H1 (cell line): ENCODE results near the gene CSF3R. TPM values are rescaled to one million over a fixed set of nuclear protein-coding genes. Genes with fewer than 3 reads are reported as not detected.

ENCODE experiments used
- CTCF ChIA-PET: fragments of 300-600 bp; sonication (Branson Sonifier 250); formaldehyde crosslinking; loops from one replicate; lab custom pipeline; 2021; ENCODE audit not compliant: partially characterized antibody; lab: Charles Lee
- POLR2A ChIA-PET: fragments of 300-600 bp; sonication (Branson Sonifier 250); formaldehyde crosslinking; loops from one replicate; lab custom pipeline; 2021; ENCODE audit warnings: inconsistent platforms; ENCODE audit not compliant: partially characterized antibody; lab: Charles Lee
- DNase-seq, 2 experiments: peaks; one replicate each; pipeline versions ENCODE4 v3.0.0 to v3.0.0-alpha.2; 2010 to 2022; ENCODE audit warnings: low spot score in 2 of 2, low read depth in 1 of 2, mixed read lengths in 1 of 2
- FAIRE-seq: peaks from 2 replicates; lab custom pipeline; 2011; peaks lifted over from hg19 to GRCh38; lab: Jason Lieb, UNC
- H2AFZ ChIP-seq: 2 replicates; pipeline ENCODE4 v1.8.1; 2012; ENCODE audit warnings: low read length, inconsistent platforms
- H2AK5ac ChIP-seq: 2 replicates; pipeline ENCODE4 v1.6.1; 2013; ENCODE audit warnings: low read depth, low read length
- H2BK120ac ChIP-seq: replicated peaks from 2 replicates; pipeline ENCODE3; 2013; ENCODE audit warnings: low read depth, low read length, inconsistent platforms
- H2BK12ac ChIP-seq: 2 replicates; pipeline ENCODE4 v1.6.1; 2013; ENCODE audit warnings: low read depth, low read length
- H2BK15ac ChIP-seq: 2 replicates; pipeline ENCODE4 v1.6.1; 2013; ENCODE audit warnings: low read length
- H2BK20ac ChIP-seq: 2 replicates; pipeline ENCODE4 v1.6.1; 2013; ENCODE audit warnings: low read length
- H2BK5ac ChIP-seq: 2 replicates; pipeline ENCODE4 v1.6.1; 2013; ENCODE audit warnings: low read depth, low read length
- H3K14ac ChIP-seq: 2 replicates; pipeline ENCODE4 v1.6.1; 2013; ENCODE audit warnings: inconsistent platforms; ENCODE audit not compliant: insufficient read length
- H3K18ac ChIP-seq: 2 replicates; pipeline ENCODE4 v1.6.1; 2013; ENCODE audit warnings: low read length; ENCODE audit errors: extremely low read depth
- H3K23ac ChIP-seq: 2 replicates; pipeline ENCODE4 v1.6.1; 2013; ENCODE audit warnings: inconsistent platforms; ENCODE audit not compliant: insufficient read length
- H3K23me2 ChIP-seq: 2 replicates; pipeline ENCODE4 v1.6.1; 2013; ENCODE audit warnings: low read depth, low read length
- H3K27ac ChIP-seq: 2 replicates; pipeline ENCODE4 v1.6.1; 2011; ENCODE audit warnings: low read depth, low read length, inconsistent platforms
- H3K27me3 ChIP-seq, 4 experiments: replicated peaks in 1 of 4; 1 replicate in 1 of 4; 2 replicates in 3 of 4; pipeline versions ENCODE4 v1.6.1 to v1.8.1; 2011 to 2013; ENCODE audit warnings: low read length in 3 of 4, mild to moderate bottlenecking in 3 of 4, inconsistent platforms in 2 of 4, mixed read lengths in 2 of 4, moderate library complexity in 1 of 4; ENCODE audit not compliant: control insufficient read depth in 3 of 4, insufficient read depth in 3 of 4; ENCODE audit errors: extremely low read depth in 1 of 4
- H3K36me3 ChIP-seq, 4 experiments: 2 replicates each; pipeline versions ENCODE4 v1.6.1 to v1.8.1; 2011 to 2013; ENCODE audit warnings: mild to moderate bottlenecking in 4 of 4, low read length in 3 of 4, moderate library complexity in 2 of 4, control low read depth in 1 of 4, inconsistent platforms in 1 of 4; ENCODE audit not compliant: insufficient read depth in 4 of 4, control insufficient read depth in 2 of 4
- H3K4ac ChIP-seq: replicated peaks from 2 replicates; pipeline ENCODE3; 2013; ENCODE audit warnings: low read length, low read depth, mixed read lengths, inconsistent platforms; ENCODE audit not compliant: insufficient read length
- H3K4me1 ChIP-seq, 4 experiments: replicated peaks in 1 of 4; 1 replicate in 1 of 4; 2 replicates in 3 of 4; pipeline versions ENCODE4 v1.6.1 to v1.8.1; 2011 to 2013; ENCODE audit warnings: low read length in 3 of 4, inconsistent platforms in 2 of 4, mixed read lengths in 1 of 4; ENCODE audit not compliant: insufficient read depth in 4 of 4, control insufficient read depth in 3 of 4
- H3K4me2 ChIP-seq, 2 experiments: 2 replicates each; pipeline versions ENCODE4 v1.6.1 to v1.8.1; 2011 to 2013; ENCODE audit warnings: low read depth in 2 of 2, low read length in 2 of 2, control low read depth in 1 of 2, inconsistent platforms in 1 of 2, mild to moderate bottlenecking in 1 of 2; ENCODE audit not compliant: insufficient read depth in 1 of 2
- H3K4me3 ChIP-seq, 4 experiments: fragments of 200-600, 300-600 bp in 1 of 4; sonication (generic), shearing (Covaris generic), sonication (Bioruptor Twin) in 1 of 4; 2 replicates each; pipeline versions ENCODE4 v1.5.1 to v1.8.1; 2011 to 2016; ENCODE audit warnings: low read length in 4 of 4, low read depth in 3 of 4, control low read depth in 2 of 4, inconsistent platforms in 2 of 4, mild to moderate bottlenecking in 2 of 4, mixed read lengths in 1 of 4, moderate library complexity in 1 of 4; ENCODE audit not compliant: insufficient read depth in 2 of 4; ENCODE audit errors: extremely low read depth in 1 of 4
- H3K56ac ChIP-seq: replicated peaks from 2 replicates; pipeline ENCODE3; 2013; ENCODE audit warnings: low read depth, mild to moderate bottlenecking, mixed read lengths, low read length, inconsistent platforms; ENCODE audit not compliant: insufficient read length
- H3K79me1 ChIP-seq: 2 replicates; pipeline ENCODE4 v1.6.1; 2013; ENCODE audit warnings: low read depth, low read length, control low read depth
- H3K79me2 ChIP-seq, 2 experiments: 2 replicates each; pipeline versions ENCODE4 v1.6.1 to v1.8.1; 2012 to 2013; ENCODE audit warnings: low read length in 2 of 2, mild to moderate bottlenecking in 2 of 2, inconsistent platforms in 1 of 2; ENCODE audit not compliant: insufficient read depth in 2 of 2, control insufficient read depth in 1 of 2
- H3K9ac ChIP-seq, 4 experiments: replicated peaks in 1 of 4; 1 replicate in 1 of 4; 2 replicates in 3 of 4; pipeline versions ENCODE4 v1.6.1 to v1.8.1; 2011 to 2013; ENCODE audit warnings: low read depth in 3 of 4, low read length in 3 of 4, control low read depth in 2 of 4, mild to moderate bottlenecking in 2 of 4, moderate library complexity in 2 of 4, inconsistent platforms in 1 of 4; ENCODE audit errors: extremely low read depth in 1 of 4
- H3K9me3 ChIP-seq, 2 experiments: 2 replicates each; pipeline versions ENCODE4 v1.6.1 to v1.8.1; 2012 to 2013; ENCODE audit warnings: mild to moderate bottlenecking in 2 of 2, moderate library complexity in 2 of 2, control low read depth in 1 of 2, inconsistent platforms in 1 of 2, low read depth in 1 of 2, low read length in 1 of 2, mixed read lengths in 1 of 2; ENCODE audit not compliant: insufficient read depth in 2 of 2
- H4K20me1 ChIP-seq, 2 experiments: replicated peaks in 1 of 2; 2 replicates each; pipeline versions ENCODE3 to v1.8.1; 2011 to 2013; ENCODE audit warnings: inconsistent platforms in 2 of 2, low read length in 2 of 2, mild to moderate bottlenecking in 1 of 2; ENCODE audit not compliant: insufficient read depth in 2 of 2, control insufficient read depth in 1 of 2
- H4K5ac ChIP-seq: 2 replicates; pipeline ENCODE4 v1.6.1; 2013; ENCODE audit warnings: low read length, low read depth, mixed read lengths, inconsistent platforms; ENCODE audit not compliant: insufficient read length
- H4K8ac ChIP-seq: 2 replicates; pipeline ENCODE4 v1.8.0; 2013; ENCODE audit warnings: mild to moderate bottlenecking, moderate library complexity, low read length, inconsistent platforms; ENCODE audit not compliant: insufficient read depth; ENCODE audit errors: extremely low read depth
- H4K91ac ChIP-seq: replicated peaks from 2 replicates; pipeline ENCODE3; 2013; ENCODE audit warnings: low read length, mixed read lengths, inconsistent platforms; ENCODE audit not compliant: insufficient read length
- BCL11A ChIP-seq, 2 experiments: IDR thresholded peaks; one replicate each; pipeline ENCODE4 v1.6.1; 2011; ENCODE audit warnings: low read depth in 2 of 2, low read length in 2 of 2, mild to moderate bottlenecking in 2 of 2
- CHD2 ChIP-seq: IDR thresholded peaks from 2 replicates; pipeline ENCODE4 v1.6.1; 2012; ENCODE audit warnings: low read length, improper control_type of control experiment
- CTCF ChIP-seq, 3 experiments: IDR thresholded peaks; 1 replicate in 2 of 3; 2 replicates in 1 of 3; pipeline versions ENCODE4 v1.5.1 to v1.6.1; 2011; ENCODE audit warnings: low read length in 3 of 3, mild to moderate bottlenecking in 3 of 3, inconsistent platforms in 2 of 3, low read depth in 1 of 3, moderate library complexity in 1 of 3; ENCODE audit not compliant: insufficient read depth in 1 of 3; ENCODE audit errors: control extremely low read depth in 1 of 3
- EGR1 ChIP-seq: IDR thresholded peaks from 2 replicates; pipeline ENCODE4 v1.6.1; 2011; ENCODE audit warnings: low read depth, low read length, borderline replicate concordance
- EP300 ChIP-seq, 2 experiments: IDR thresholded peaks; 1 replicate in 1 of 2; 2 replicates in 1 of 2; pipeline ENCODE4 v1.6.1; 2011 to 2012; ENCODE audit warnings: low read depth in 2 of 2, low read length in 2 of 2, mild to moderate bottlenecking in 2 of 2, borderline replicate concordance in 1 of 2, inconsistent platforms in 1 of 2, moderate library complexity in 1 of 2
- KDM1A ChIP-seq: fragments of 200-600, 300-600 bp; sonication (generic); IDR thresholded peaks from 2 replicates; pipeline ENCODE4 v1.7.1; 2016; ENCODE audit warnings: mild to moderate bottlenecking, low read length, borderline replicate concordance
- MAX ChIP-seq: IDR thresholded peaks from 2 replicates; pipeline ENCODE4 v1.6.1; 2012; ENCODE audit warnings: inconsistent platforms
- SP4 ChIP-seq: IDR thresholded peaks from 2 replicates; pipeline ENCODE4 v1.6.1; 2012; ENCODE audit warnings: low read length, inconsistent platforms
- SRF ChIP-seq: IDR thresholded peaks from 2 replicates; pipeline ENCODE4 v1.6.1; 2011; ENCODE audit warnings: mild to moderate bottlenecking, low read depth, low read length, moderate library complexity
- USF2 ChIP-seq: IDR thresholded peaks from 2 replicates; pipeline ENCODE4 v1.6.1; 2011; ENCODE audit warnings: low read length, improper control_type of control experiment
- ZNF274 ChIP-seq: IDR thresholded peaks from 2 replicates; pipeline ENCODE4 v1.7.0; 2012; ENCODE audit warnings: low read length, borderline replicate concordance; ENCODE audit errors: extremely low read depth
- WGBS, 2 experiments: shearing (Covaris generic) in 1 of 2; methylation state at CpG; one replicate each; pipeline versions ENCODE4 v1.1.6 to v1.1.7; 2013 to 2015; ENCODE audit warnings: low lambda C conversion rate in 2 of 2, mixed read lengths in 2 of 2, inconsistent platforms in 1 of 2, low coverage in 1 of 2, missing lambda C conversion rate in 1 of 2; ENCODE audit not compliant: insufficient replicate concordance in 2 of 2, insufficient coverage in 1 of 2, insufficient read length in 1 of 2; ENCODE audit errors: extremely low coverage in 1 of 2, missing lambda C conversion rate in 1 of 2; 5-methylcytosine and 5-hydroxymethylcytosine counted together
- polyA plus RNA-seq, 7 experiments: library from polyadenylated mRNA; depleted of rRNA in 3 of 7; stranded (reverse) in 5 of 7; unstranded in 2 of 7; fragments of >200 nt in 5 of 7; fragments of 200-250 nt in 2 of 7; gene quantifications; 1 replicate in 5 of 7; 2 replicates in 1 of 7; 4 replicates in 1 of 7; pipeline versions ENCODE4 v1.2.1 to v1.2.3, GENCODE V29; 2011 to 2013; ENCODE audit warnings: missing spikeins in 2 of 7, mixed read lengths in 2 of 7
- total RNA-seq: library from RNA; stranded (reverse); fragmentation: NEBNext Ultra II Directional; extraction: Animal tissue kit (Norgen Biotek cat#: 25700); gene quantifications from 2 replicates; pipeline ENCODE4 v1.2.1, GENCODE V29; 2021

Gene CSF3R
- total and polyA plus RNA-seq, 2 of the 8 experiments (the other 6 are each of a cell fraction or from before 2014, with no cell fraction given): not detected

- no peak overlapping the region for H2BK120ac ChIP-seq
- no peak overlapping the region for H4K5ac ChIP-seq
- no peaks in the 10 kb centered on the region for H3K27me3 ChIP-seq
- H3K36me3 ChIP-seq: no peaks in the 10 kb centered on the region
- no peak overlapping the region for H3K18ac ChIP-seq
- H3K4me3 ChIP-seq: no peak overlapping the region
- no peak overlapping the region for H2BK20ac ChIP-seq
- ChIA-PET CTCF (interaction anchor here (0.9 kb wide), 1 partner anchor 22 kb away, joined by 3 read pairs; no protein-coding TSS in a partner anchor), POLR2A (no interaction called here)
- H3K23ac ChIP-seq: no peak overlapping the region
- no peaks in the 10 kb centered on the region for H3K9me3 ChIP-seq
- H2BK5ac ChIP-seq: no peak overlapping the region
- H3K9ac ChIP-seq: no peak overlapping the region
- no peak overlapping the region for H2AFZ ChIP-seq
- H2AK5ac ChIP-seq: no peak overlapping the region
- FAIRE-seq (no peak), DNase-seq (no peak)
- no peak overlapping the region for H2BK12ac ChIP-seq
- H3K4me2 ChIP-seq: no peak overlapping the region
- H4K91ac ChIP-seq: no peak overlapping the region
- no peak overlapping the region for H4K8ac ChIP-seq
- H3K27ac ChIP-seq: no peak overlapping the region
- H2BK15ac ChIP-seq: no peak overlapping the region
- H4K20me1 ChIP-seq: no peaks in the 10 kb centered on the region
- WGBS, 2 experiments: 62% methylated on average over 1 of the region's 1 CpG; no CpG with 5 or more reads in 1 of the 2 experiments
- H3K79me1 ChIP-seq: no peaks in the 10 kb centered on the region
- H3K4ac ChIP-seq: no peak overlapping the region
- H3K56ac ChIP-seq: no peak overlapping the region
- H3K14ac ChIP-seq: no peak overlapping the region
- no peaks in the 10 kb centered on the region for H3K23me2 ChIP-seq
- no peaks in the 10 kb centered on the region for H3K79me2 ChIP-seq
- no peaks in the 10 kb centered on the region for H3K4me1 ChIP-seq
- no peak for TF ChIP-seq SP4
- TF ChIP-seq CHD2: no peak
- no peak for TF ChIP-seq SRF
- no peak for TF ChIP-seq EGR1
- no peak for TF ChIP-seq KDM1A
- no peak for TF ChIP-seq USF2
- TF ChIP-seq EP300 (IDR thresholded peaks at IDR 0.05; ENCODE audit: borderline replicate concordance in 1 of 2, low read depth in 2 of 2, low read length in 2 of 2): no peak
- no peak for TF ChIP-seq CTCF (IDR thresholded peaks at IDR 0.05; ENCODE audit: control extremely low read depth in 1 of 3, insufficient read depth in 1 of 3, low read depth in 1 of 3, low read length in 3 of 3)
- no peak for TF ChIP-seq ZNF274
- TF ChIP-seq BCL11A (IDR thresholded peaks at IDR 0.05; ENCODE audit: low read depth in 2 of 2, low read length in 2 of 2): no peak
- no peak for TF ChIP-seq MAX
Observed at GRCh38 chr1:36503159-36503558, 20.4 kb upstream of the CSF3R start.
